Erythroblast (primary cell): ENCODE data around the gene GANAB.

Source experiments
- GATA1 ChIP-seq: IDR thresholded peaks from 2 replicates; pipeline ENCODE4 v1.6.1; 2011; ENCODE audit warnings: low read depth, mild to moderate bottlenecking, control low read depth, low read length, moderate library complexity
- POLR2A ChIP-seq: IDR thresholded peaks from 2 replicates; pipeline ENCODE4 v1.6.1; 2011; ENCODE audit warnings: mild to moderate bottlenecking, low read length

DNA sequence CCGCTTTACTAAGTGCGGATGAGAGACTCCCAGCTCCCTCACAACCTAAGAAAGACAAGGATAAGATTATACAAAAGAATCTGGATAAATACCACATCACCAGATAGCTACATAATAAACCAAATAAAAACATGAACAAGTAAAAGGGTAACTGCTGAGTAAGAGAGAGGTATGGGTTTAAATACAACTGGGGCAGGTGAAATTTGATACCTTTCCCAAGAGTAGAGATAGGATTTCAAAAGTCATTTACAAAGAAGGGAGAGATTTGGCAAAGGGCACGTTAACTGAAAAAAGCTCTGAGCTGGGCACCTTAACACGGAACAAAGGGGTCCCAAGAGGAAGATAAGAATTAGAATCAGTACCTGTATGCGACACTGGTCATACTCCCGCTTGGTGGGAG lies 30.7 kb upstream of the GANAB start:
- no peak for TF ChIP-seq POLR2A
- TF ChIP-seq GATA1 = no peak
